ENCODE results near the gene RUFY1. TPM values are rescaled to one million over a fixed set of nuclear protein-coding genes. Genes with fewer than 3 reads are reported as not detected.
A peak's percentile ranks its signal among the peaks of the same experiment; 100 is the strongest.
"Not testable (repeated sequence)": the region's sequence is repeated elsewhere in the genome, so short reads cannot be mapped to it uniquely, and the experiment has no call there.

RUFY1 gene
- total RNA-seq, 2 experiments from 2014 or later = 19.5 to 21.8 TPM

DNA sequence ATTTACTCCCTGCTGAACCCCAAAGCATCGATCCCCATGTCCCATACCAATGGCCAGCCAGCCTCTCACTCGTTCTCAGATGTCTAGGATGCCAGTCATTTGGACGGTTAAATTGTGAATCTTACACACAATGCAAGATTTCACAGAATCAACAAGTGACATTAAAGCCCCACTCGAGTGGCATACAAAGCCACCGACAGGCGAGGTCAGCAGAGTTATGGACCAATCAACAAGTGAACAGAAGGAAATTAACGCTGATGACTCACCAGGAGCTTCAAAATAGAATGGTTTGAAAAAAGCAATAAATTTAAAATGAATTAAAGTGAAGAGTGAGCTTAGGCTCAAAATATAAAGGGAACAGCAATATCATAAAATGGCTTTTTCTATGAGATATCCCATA is 8.2 kb upstream of the RUFY1 start:
- H3K4me3 Mint-ChIP-seq = no peak overlapping the region
- TF ChIP-seq, protein P1, sequence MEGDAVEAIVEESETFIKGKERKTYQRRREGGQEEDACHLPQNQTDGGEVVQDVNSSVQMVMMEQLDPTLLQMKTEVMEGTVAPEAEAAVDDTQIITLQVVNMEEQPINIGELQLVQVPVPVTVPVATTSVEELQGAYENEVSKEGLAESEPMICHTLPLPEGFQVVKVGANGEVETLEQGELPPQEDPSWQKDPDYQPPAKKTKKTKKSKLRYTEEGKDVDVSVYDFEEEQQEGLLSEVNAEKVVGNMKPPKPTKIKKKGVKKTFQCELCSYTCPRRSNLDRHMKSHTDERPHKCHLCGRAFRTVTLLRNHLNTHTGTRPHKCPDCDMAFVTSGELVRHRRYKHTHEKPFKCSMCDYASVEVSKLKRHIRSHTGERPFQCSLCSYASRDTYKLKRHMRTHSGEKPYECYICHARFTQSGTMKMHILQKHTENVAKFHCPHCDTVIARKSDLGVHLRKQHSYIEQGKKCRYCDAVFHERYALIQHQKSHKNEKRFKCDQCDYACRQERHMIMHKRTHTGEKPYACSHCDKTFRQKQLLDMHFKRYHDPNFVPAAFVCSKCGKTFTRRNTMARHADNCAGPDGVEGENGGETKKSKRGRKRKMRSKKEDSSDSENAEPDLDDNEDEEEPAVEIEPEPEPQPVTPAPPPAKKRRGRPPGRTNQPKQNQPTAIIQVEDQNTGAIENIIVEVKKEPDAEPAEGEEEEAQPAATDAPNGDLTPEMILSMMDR (IDR thresholded peaks at IDR 0.05) = no peak
- ChIA-PET CTCF (no interaction called here), POLR2A (no interaction called here)
- DNase-seq = no peak
- no peaks in the 10 kb centered on the region for H3K36me3 ChIP-seq (ENCODE audit: insufficient read depth, low read length)
- no peak overlapping the region for H3K27ac ChIP-seq (ENCODE audit: low read depth in 1 of 2, low read length in 2 of 2)
- H3K27ac Mint-ChIP-seq = no peak overlapping the region
- H3K4me1 Mint-ChIP-seq (ENCODE audit: low read depth) = no peaks in the 10 kb centered on the region
- H3K4me3 ChIP-seq (ENCODE audit: low read length) = no peak overlapping the region
- intact Hi-C loops (cut with DNase I, micrococcal nuclease) = no loop called here
- H3K4me1 ChIP-seq (ENCODE audit: insufficient read depth, low read length) = no peaks in the 10 kb centered on the region
- ATAC-seq (ENCODE audit: poor library complexity) = no peak
- no peaks in the 10 kb centered on the region for H3K27me3 Mint-ChIP-seq
- H3K9me3 Mint-ChIP-seq = no peaks in the 10 kb centered on the region
- H3K9me3 ChIP-seq (ENCODE audit: control insufficient read depth in 1 of 2, insufficient read depth in 1 of 2, low read length in 2 of 2) = no peaks in the 10 kb centered on the region
- H3K36me3 Mint-ChIP-seq (ENCODE audit: low read depth) = no peaks in the 10 kb centered on the region
- H3K27me3 ChIP-seq (ENCODE audit: control insufficient read depth in 1 of 2, insufficient read depth in 2 of 2, low read length in 2 of 2) = no peaks in the 10 kb centered on the region

DNA sequence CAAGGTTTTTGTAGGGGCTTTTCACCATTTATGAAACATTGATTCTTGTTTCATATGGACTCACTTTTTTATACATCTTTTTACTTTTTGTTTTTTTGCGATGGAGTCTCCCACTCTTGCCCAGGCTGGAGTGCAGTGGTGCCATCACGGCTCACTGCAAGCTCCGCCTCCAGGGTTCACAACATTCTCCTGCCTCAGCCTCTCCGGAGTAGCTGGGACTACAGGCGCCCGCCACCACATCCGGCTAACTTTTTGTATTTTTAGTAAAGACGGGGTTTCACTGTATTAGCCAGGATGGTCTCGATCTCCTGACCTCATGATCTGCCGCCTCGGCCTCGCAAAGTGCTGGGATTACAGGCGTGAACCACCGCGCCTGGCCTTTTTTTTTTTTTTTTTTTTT is 7.1 kb upstream of the RUFY1 start:
- H3K27ac Mint-ChIP-seq; POLR2A ChIA-PET; intact Hi-C loops (cut with DNase I, micrococcal nuclease); H3K36me3 Mint-ChIP-seq (ENCODE audit: low read depth); H3K9me3 Mint-ChIP-seq; DNase-seq; H3K4me3 Mint-ChIP-seq; H3K27me3 ChIP-seq (ENCODE audit: control insufficient read depth in 1 of 2, insufficient read depth in 2 of 2, low read length in 2 of 2); H3K4me3 ChIP-seq (ENCODE audit: low read length); CTCF ChIA-PET; H3K36me3 ChIP-seq (ENCODE audit: insufficient read depth, low read length); ATAC-seq (ENCODE audit: poor library complexity); H3K27ac ChIP-seq (ENCODE audit: low read depth in 1 of 2, low read length in 2 of 2); H3K9me3 ChIP-seq (ENCODE audit: control insufficient read depth in 1 of 2, insufficient read depth in 1 of 2, low read length in 2 of 2); H3K27me3 Mint-ChIP-seq; H3K4me1 Mint-ChIP-seq (ENCODE audit: low read depth); H3K4me1 ChIP-seq (ENCODE audit: insufficient read depth, low read length): not testable (repeated sequence)

DNA sequence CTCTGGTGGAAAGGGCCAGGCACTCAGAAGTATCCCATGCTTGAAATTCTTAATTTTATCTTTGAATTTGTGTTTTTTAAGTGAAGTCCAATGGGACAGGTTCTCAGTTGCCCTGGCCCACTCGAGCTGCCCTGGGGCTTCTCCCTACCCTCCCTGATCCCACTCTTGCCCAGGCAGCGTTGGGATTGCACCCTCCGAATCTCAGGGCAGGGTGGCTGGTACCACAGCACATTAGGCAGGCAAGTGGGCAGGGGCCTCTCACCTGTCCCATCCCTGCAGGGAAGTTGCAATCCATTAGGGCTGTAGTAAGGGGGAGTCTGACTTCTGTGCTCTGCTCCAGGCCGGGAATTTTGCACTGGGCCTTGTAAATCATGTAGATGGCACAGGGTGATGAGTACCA is 2.7 kb downstream of the RUFY1 start:
- H3K36me3 Mint-ChIP-seq (ENCODE audit: low read depth) = peaks cover 24% of the 10 kb centered on the region
- H3K27me3 ChIP-seq (ENCODE audit: control insufficient read depth in 1 of 2, insufficient read depth in 2 of 2, low read length in 2 of 2) = no peaks in the 10 kb centered on the region
- no peaks in the 10 kb centered on the region for H3K9me3 Mint-ChIP-seq
- TF ChIP-seq, protein P1 (IDR thresholded peaks at IDR 0.05) = no peak
- no peaks in the 10 kb centered on the region for H3K27me3 Mint-ChIP-seq
- intact Hi-C loops (cut with DNase I, micrococcal nuclease) = loop anchor here (5.0 to 10.0 kb wide), 5 partner anchors 72 to 928 kb away; partner anchors contain the start of genes CLK4 (in 1 of the 2), HNRNPH1 (in 1 of the 2) and MRNIP (in 1 of the 2)
- H3K9me3 ChIP-seq (ENCODE audit: control insufficient read depth in 1 of 2, insufficient read depth in 1 of 2, low read length in 2 of 2) = no peaks in the 10 kb centered on the region
- no peak overlapping the region for H3K27ac Mint-ChIP-seq
- H3K27ac ChIP-seq (ENCODE audit: low read depth in 1 of 2, low read length in 2 of 2) = no peak overlapping the region
- CTCF ChIA-PET = interaction anchor here (0.5 kb wide), 2 partner anchors 11 to 107 kb away, joined by 3 to 5 read pairs; no protein-coding TSS in a partner anchor
- H3K4me1 ChIP-seq (ENCODE audit: insufficient read depth, low read length) = peaks cover 37% of the 10 kb centered on the region
- H3K4me1 Mint-ChIP-seq (ENCODE audit: low read depth) = peaks cover 43% of the 10 kb centered on the region
- H3K36me3 ChIP-seq (ENCODE audit: insufficient read depth, low read length) = no peaks in the 10 kb centered on the region
- no peak for DNase-seq
- peak overlapping the region; percentile 84 for H3K4me3 Mint-ChIP-seq
- no peak overlapping the region for H3K4me3 ChIP-seq (ENCODE audit: low read length)
- POLR2A ChIA-PET = interaction anchor here (0.6 to 4.6 kb wide), 2 partner anchors 70 to 191 kb away, joined by 3 to 89 read pairs; partner anchors contain the start of gene HNRNPH1
- no peak for ATAC-seq (ENCODE audit: poor library complexity)

DNA sequence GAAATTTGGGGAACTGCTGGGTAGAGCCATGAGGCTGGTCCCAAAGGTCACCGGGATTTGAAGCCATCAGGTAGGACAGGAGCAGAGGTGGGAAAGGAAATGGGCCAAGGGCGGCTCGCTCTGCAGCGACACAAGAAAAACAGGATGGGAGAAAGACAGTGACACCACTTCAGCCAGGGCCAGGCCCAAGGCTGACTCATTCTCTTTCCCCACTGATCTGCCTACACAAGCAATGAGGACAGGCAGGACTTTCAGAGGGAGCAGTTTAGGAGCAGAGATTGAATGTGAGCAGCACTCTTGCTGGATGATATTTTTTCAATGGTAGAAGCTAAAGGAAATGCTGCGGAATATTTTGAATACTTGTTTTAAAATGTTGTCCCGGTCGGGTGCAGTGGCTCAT is 3.5 kb downstream of the RUFY1 start:
- H3K36me3 Mint-ChIP-seq (ENCODE audit: low read depth) = peaks cover 29% of the 10 kb centered on the region
- Histone ChIP-seq H3K27ac (ENCODE audit: low read depth in 1 of 2, low read length in 2 of 2) (no peak overlapping the region), H3K4me1 (ENCODE audit: insufficient read depth, low read length) (peaks cover 39% of the 10 kb centered on the region), H3K9me3 (ENCODE audit: control insufficient read depth in 1 of 2, insufficient read depth in 1 of 2, low read length in 2 of 2) (no peaks in the 10 kb centered on the region), H3K36me3 (ENCODE audit: insufficient read depth, low read length) (no peaks in the 10 kb centered on the region), H3K27me3 (ENCODE audit: control insufficient read depth in 1 of 2, insufficient read depth in 2 of 2, low read length in 2 of 2) (no peaks in the 10 kb centered on the region), H3K4me3 (ENCODE audit: low read length) (no peak overlapping the region)
- no peak for DNase-seq
- intact Hi-C loops (cut with DNase I, micrococcal nuclease) = loop anchor here (5.0 to 10.0 kb wide), 5 partner anchors 71 to 929 kb away; partner anchors contain the start of genes CLK4 (in 1 of the 2), HNRNPH1 (in 1 of the 2) and MRNIP (in 1 of the 2)
- POLR2A ChIA-PET = no interaction called here
- peaks cover 48% of the 10 kb centered on the region for H3K4me1 Mint-ChIP-seq (ENCODE audit: low read depth)
- ATAC-seq (ENCODE audit: poor library complexity) = no peak
- CTCF ChIA-PET = no interaction called here
- no peak overlapping the region for H3K27ac Mint-ChIP-seq
- no peaks in the 10 kb centered on the region for H3K9me3 Mint-ChIP-seq
- peak overlapping the region; percentile 27 for H3K4me3 Mint-ChIP-seq
- TF ChIP-seq, protein P1 (IDR thresholded peaks at IDR 0.05) = no peak
- H3K27me3 Mint-ChIP-seq = no peaks in the 10 kb centered on the region

Data from CD4-positive, alpha-beta T cell (primary cell).